K562 (cell line): ENCODE results near the gene MEGF11. TPM values are rescaled to one million over a fixed set of nuclear protein-coding genes. Genes with fewer than 3 reads are reported as not detected.

Source experiments
- CHD2 ChIP-seq: IDR thresholded peaks from 2 replicates; pipeline ENCODE4 v1.6.1; 2011; ENCODE audit warnings: low read depth, low read length
- DMBX1 ChIP-seq: fragments of 250-450 bp; sonication (Bioruptor Pico); IDR thresholded peaks from 2 replicates; pipeline ENCODE4 v1.8.0; 2022; ENCODE audit warnings: inconsistent platforms, mild to moderate bottlenecking, moderate library complexity, borderline replicate concordance
- GATAD2A ChIP-seq: fragments of 450-650 bp; IDR thresholded peaks from 2 replicates; pipeline ENCODE4 v1.6.1; 2017
- PHB2 ChIP-seq: fragments of 450-650 bp; IDR thresholded peaks from 2 replicates; pipeline ENCODE4 v1.6.1; 2017; ENCODE audit warnings: low read depth
- POLR2G ChIP-seq: fragments of 200-400 bp; formaldehyde crosslinking; IDR thresholded peaks from 2 replicates; pipeline ENCODE4 v1.6.1; 2017; ENCODE audit warnings: low read depth, mild to moderate bottlenecking, antibody characterized with exemption, low read length, moderate library complexity
- PTRF ChIP-seq: fragments of 450-650 bp; IDR thresholded peaks from 2 replicates; pipeline ENCODE4 v1.6.1; 2016; ENCODE audit warnings: mild to moderate bottlenecking, missing genetic modification characterization, missing compliant biosample characterization
- RHOXF2B ChIP-seq: fragments of 250-450 bp; sonication (Bioruptor Pico); conservative IDR thresholded peaks from 2 replicates; pipeline ENCODE4 v1.5.1; 2021
- SMARCC2 ChIP-seq: fragments of 450-650 bp; IDR thresholded peaks from 2 replicates; pipeline ENCODE4 v1.6.1; 2017; ENCODE audit warnings: antibody characterized with exemption, moderate library complexity, mild to moderate bottlenecking, low read depth
- SMC3 ChIP-seq: conservative IDR thresholded peaks from 2 replicates; pipeline ENCODE4 v1.6.1; 2011; ENCODE audit warnings: low read depth, low read length, improper control_type of control experiment; ENCODE audit not compliant: insufficient read depth
- TBL1XR1 ChIP-seq, 2 experiments: IDR thresholded peaks; 2 replicates each; pipeline ENCODE4 v1.6.1; 2012; ENCODE audit warnings: improper control_type of control experiment in 2 of 2, low read length in 2 of 2, mild to moderate bottlenecking in 1 of 2
- ZNF717 ChIP-seq: fragments of 250-450 bp; sonication (Bioruptor Pico); IDR thresholded peaks from 2 replicates; pipeline ENCODE4 v1.5.0; 2021
- ZSCAN29 ChIP-seq: fragments of 450-650 bp; IDR thresholded peaks from 2 replicates; pipeline ENCODE4 v1.6.1; 2017
- polyA plus RNA-seq, 8 experiments: library from polyadenylated mRNA; depleted of rRNA in 4 of 8; stranded (reverse) in 5 of 8; unstranded in 3 of 8; fragments of >200 nt; fragmentation: Nextera tagmentation in 2 of 8; fragmentation: Illumina TruSeq in 1 of 8; extraction: Ambion mirVana in 2 of 8; extraction: Trizol in 1 of 8; gene quantifications; 2 replicates each; pipeline versions ENCODE4 v1.2.1 to v1.2.3, GENCODE V29; 2011 to 2014; ENCODE audit warnings: inconsistent platforms in 1 of 8, missing spikeins in 1 of 8
- total RNA-seq, 7 experiments: library from RNA; depleted of rRNA in 6 of 7; stranded (reverse); fragments of >200 nt in 6 of 7; fragmentation: Illumina TruSeq in 2 of 7; extraction: Trizol in 2 of 7; gene quantifications; 2 replicates each; pipeline versions ENCODE4 v1.2.1 to v1.2.3, GENCODE V29; 2011 to 2021; ENCODE audit warnings: low replicate concordance in 1 of 7
- TF ChIP-seq, protein P1 (sequence below): fragments of 200-600 bp; sonication (generic); IDR thresholded peaks from one replicate; pipeline ENCODE4 v1.6.1; 2012; ENCODE audit warnings: mild to moderate bottlenecking, low read depth, low read length, inconsistent platforms
- TF ChIP-seq, protein P2 (sequence below): fragments of 200-800 bp; sonication (Bioruptor generic); IDR thresholded peaks from 2 replicates; pipeline ENCODE4 v1.6.1; 2017; ENCODE audit warnings: missing genetic modification characterization, missing compliant biosample characterization
- TF ChIP-seq, protein P3 (sequence below): sonication (generic); formaldehyde crosslinking; IDR thresholded peaks from 2 replicates; pipeline ENCODE4 v1.8.0; 2022; ENCODE audit warnings: mild to moderate bottlenecking, missing genetic modification reagents

MEGF11 gene
- total and polyA plus RNA-seq, 9 of the 15 experiments (the other 6 are each of a cell fraction or from before 2014, with no cell fraction given): 0.06 to 0.23 (median 0.20) TPM; not detected in 6

DNA sequence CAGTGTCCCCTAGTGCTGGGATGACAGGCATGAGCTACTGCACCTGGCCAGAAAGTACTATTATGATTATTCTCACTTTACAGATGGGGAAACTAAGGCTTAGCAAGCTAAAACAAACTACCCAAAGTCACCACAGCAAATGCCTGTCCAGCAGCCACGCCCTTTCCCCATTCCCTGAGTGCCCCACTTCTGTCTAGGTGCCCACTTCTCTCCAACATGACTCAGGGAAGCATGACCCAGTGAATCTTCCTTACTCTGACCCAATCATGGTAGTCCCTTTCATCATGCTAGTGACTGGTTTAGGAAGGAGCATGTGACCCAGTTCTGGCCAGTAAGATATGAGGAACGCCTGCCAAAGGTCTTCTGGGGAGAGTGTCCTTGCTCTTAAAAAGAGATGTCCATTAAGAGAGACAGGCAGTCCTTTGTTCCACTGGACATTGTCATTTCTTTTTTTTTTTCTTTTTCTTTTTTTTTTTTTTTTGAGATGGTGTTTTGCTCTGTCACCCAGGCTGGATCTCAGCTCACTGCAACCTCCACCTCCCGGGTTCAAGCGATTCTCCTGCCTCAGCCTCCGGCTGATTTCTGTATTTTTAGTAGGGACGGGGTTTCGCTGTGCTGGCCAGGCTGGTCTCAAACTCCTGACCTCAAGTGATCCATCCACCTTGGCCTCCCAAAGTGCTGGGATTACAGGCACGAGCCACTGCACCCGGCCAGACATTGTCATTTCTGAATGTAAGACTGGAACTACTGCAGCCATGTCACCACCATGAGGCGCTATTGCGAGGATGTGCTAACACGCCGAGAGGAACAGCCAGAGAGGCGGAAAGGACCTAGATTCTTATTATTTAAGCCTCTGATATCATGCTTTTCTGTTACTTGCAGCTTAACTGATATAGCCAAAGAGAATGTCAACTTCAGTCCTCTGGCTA, 19.8 kb downstream of the MEGF11 start (continued):
- TF ChIP-seq, protein P1, sequence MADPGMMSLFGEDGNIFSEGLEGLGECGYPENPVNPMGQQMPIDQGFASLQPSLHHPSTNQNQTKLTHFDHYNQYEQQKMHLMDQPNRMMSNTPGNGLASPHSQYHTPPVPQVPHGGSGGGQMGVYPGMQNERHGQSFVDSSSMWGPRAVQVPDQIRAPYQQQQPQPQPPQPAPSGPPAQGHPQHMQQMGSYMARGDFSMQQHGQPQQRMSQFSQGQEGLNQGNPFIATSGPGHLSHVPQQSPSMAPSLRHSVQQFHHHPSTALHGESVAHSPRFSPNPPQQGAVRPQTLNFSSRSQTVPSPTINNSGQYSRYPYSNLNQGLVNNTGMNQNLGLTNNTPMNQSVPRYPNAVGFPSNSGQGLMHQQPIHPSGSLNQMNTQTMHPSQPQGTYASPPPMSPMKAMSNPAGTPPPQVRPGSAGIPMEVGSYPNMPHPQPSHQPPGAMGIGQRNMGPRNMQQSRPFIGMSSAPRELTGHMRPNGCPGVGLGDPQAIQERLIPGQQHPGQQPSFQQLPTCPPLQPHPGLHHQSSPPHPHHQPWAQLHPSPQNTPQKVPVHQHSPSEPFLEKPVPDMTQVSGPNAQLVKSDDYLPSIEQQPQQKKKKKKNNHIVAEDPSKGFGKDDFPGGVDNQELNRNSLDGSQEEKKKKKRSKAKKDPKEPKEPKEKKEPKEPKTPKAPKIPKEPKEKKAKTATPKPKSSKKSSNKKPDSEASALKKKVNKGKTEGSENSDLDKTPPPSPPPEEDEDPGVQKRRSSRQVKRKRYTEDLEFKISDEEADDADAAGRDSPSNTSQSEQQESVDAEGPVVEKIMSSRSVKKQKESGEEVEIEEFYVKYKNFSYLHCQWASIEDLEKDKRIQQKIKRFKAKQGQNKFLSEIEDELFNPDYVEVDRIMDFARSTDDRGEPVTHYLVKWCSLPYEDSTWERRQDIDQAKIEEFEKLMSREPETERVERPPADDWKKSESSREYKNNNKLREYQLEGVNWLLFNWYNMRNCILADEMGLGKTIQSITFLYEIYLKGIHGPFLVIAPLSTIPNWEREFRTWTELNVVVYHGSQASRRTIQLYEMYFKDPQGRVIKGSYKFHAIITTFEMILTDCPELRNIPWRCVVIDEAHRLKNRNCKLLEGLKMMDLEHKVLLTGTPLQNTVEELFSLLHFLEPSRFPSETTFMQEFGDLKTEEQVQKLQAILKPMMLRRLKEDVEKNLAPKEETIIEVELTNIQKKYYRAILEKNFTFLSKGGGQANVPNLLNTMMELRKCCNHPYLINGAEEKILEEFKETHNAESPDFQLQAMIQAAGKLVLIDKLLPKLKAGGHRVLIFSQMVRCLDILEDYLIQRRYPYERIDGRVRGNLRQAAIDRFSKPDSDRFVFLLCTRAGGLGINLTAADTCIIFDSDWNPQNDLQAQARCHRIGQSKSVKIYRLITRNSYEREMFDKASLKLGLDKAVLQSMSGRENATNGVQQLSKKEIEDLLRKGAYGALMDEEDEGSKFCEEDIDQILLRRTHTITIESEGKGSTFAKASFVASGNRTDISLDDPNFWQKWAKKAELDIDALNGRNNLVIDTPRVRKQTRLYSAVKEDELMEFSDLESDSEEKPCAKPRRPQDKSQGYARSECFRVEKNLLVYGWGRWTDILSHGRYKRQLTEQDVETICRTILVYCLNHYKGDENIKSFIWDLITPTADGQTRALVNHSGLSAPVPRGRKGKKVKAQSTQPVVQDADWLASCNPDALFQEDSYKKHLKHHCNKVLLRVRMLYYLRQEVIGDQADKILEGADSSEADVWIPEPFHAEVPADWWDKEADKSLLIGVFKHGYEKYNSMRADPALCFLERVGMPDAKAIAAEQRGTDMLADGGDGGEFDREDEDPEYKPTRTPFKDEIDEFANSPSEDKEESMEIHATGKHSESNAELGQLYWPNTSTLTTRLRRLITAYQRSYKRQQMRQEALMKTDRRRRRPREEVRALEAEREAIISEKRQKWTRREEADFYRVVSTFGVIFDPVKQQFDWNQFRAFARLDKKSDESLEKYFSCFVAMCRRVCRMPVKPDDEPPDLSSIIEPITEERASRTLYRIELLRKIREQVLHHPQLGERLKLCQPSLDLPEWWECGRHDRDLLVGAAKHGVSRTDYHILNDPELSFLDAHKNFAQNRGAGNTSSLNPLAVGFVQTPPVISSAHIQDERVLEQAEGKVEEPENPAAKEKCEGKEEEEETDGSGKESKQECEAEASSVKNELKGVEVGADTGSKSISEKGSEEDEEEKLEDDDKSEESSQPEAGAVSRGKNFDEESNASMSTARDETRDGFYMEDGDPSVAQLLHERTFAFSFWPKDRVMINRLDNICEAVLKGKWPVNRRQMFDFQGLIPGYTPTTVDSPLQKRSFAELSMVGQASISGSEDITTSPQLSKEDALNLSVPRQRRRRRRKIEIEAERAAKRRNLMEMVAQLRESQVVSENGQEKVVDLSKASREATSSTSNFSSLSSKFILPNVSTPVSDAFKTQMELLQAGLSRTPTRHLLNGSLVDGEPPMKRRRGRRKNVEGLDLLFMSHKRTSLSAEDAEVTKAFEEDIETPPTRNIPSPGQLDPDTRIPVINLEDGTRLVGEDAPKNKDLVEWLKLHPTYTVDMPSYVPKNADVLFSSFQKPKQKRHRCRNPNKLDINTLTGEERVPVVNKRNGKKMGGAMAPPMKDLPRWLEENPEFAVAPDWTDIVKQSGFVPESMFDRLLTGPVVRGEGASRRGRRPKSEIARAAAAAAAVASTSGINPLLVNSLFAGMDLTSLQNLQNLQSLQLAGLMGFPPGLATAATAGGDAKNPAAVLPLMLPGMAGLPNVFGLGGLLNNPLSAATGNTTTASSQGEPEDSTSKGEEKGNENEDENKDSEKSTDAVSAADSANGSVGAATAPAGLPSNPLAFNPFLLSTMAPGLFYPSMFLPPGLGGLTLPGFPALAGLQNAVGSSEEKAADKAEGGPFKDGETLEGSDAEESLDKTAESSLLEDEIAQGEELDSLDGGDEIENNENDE: no peak
- TF ChIP-seq, protein P2, sequence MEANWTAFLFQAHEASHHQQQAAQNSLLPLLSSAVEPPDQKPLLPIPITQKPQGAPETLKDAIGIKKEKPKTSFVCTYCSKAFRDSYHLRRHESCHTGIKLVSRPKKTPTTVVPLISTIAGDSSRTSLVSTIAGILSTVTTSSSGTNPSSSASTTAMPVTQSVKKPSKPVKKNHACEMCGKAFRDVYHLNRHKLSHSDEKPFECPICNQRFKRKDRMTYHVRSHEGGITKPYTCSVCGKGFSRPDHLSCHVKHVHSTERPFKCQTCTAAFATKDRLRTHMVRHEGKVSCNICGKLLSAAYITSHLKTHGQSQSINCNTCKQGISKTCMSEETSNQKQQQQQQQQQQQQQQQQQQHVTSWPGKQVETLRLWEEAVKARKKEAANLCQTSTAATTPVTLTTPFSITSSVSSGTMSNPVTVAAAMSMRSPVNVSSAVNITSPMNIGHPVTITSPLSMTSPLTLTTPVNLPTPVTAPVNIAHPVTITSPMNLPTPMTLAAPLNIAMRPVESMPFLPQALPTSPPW (CRISPR knock-in tag): no peak
- TF ChIP-seq PHB2 (no peak), TBL1XR1 (IDR thresholded peaks at IDR 0.05; ENCODE audit: low read length in 2 of 2) (no peak), CHD2 (no peak), PTRF (no peak), ZNF717 (CRISPR knock-in tag) (no peak), SMC3 (peak; percentile 48; the same call in 1 of the 2 replicates), POLR2G (no peak), RHOXF2B (CRISPR knock-in tag) (no peak), GATAD2A (no peak), ZSCAN29 (no peak), SMARCC2 (no peak), DMBX1 (peak; percentile 19; the same call in 1 of the 2 replicates)
- TF ChIP-seq, protein P3, sequence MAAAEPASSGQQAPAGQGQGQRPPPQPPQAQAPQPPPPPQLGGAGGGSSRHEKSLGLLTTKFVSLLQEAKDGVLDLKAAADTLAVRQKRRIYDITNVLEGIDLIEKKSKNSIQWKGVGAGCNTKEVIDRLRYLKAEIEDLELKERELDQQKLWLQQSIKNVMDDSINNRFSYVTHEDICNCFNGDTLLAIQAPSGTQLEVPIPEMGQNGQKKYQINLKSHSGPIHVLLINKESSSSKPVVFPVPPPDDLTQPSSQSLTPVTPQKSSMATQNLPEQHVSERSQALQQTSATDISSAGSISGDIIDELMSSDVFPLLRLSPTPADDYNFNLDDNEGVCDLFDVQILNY: no peak
